HepG2 (cell line): ENCODE measurements around the gene KRTCAP2. TPM values are rescaled to one million over a fixed set of nuclear protein-coding genes. Genes with fewer than 3 reads are reported as not detected.

Experiments used
- AKNA ChIP-seq: sonication (generic); formaldehyde crosslinking; IDR thresholded peaks from 2 replicates; pipeline ENCODE4 v1.4.0; 2020; ENCODE audit warnings: missing genetic modification reagents, borderline replicate concordance
- CREB1 ChIP-seq, 2 experiments: fragments of 450-650 bp in 1 of 2; IDR thresholded peaks; 2 replicates each; pipeline ENCODE4 v1.6.1; 2016 to 2017; ENCODE audit warnings: control low read depth in 1 of 2, mild to moderate bottlenecking in 1 of 2, missing compliant biosample characterization in 1 of 2, missing genetic modification characterization in 1 of 2
- NFIB ChIP-seq: sonication (generic); formaldehyde crosslinking; IDR thresholded peaks from 2 replicates; pipeline ENCODE4 v1.9.0; 2021; ENCODE audit warnings: missing genetic modification reagents, mild to moderate bottlenecking, borderline replicate concordance
- NRL ChIP-seq: sonication (generic); formaldehyde crosslinking; IDR thresholded peaks from 2 replicates; pipeline ENCODE4 v1.5.0; 2020; ENCODE audit warnings: missing genetic modification reagents, mild to moderate bottlenecking, moderate library complexity, borderline replicate concordance
- PATZ1 ChIP-seq: sonication (generic); formaldehyde crosslinking; IDR thresholded peaks from 2 replicates; pipeline ENCODE4 v1.4.0; 2020; ENCODE audit warnings: missing genetic modification reagents
- TOE1 ChIP-seq: sonication (generic); formaldehyde crosslinking; IDR thresholded peaks from 2 replicates; pipeline ENCODE4 v1.4.0; 2020; ENCODE audit warnings: mild to moderate bottlenecking, missing genetic modification reagents
- TOPORS ChIP-seq: sonication (generic); formaldehyde crosslinking; IDR thresholded peaks from 2 replicates; pipeline ENCODE4 v1.8.0; 2023; ENCODE audit warnings: mild to moderate bottlenecking, missing genetic modification reagents
- ZC3H13 ChIP-seq: sonication (generic); formaldehyde crosslinking; IDR thresholded peaks from 2 replicates; pipeline ENCODE4 v1.8.1; 2023; ENCODE audit warnings: mild to moderate bottlenecking, missing genetic modification reagents, moderate library complexity
- ZNF263 ChIP-seq: sonication (generic); formaldehyde crosslinking; IDR thresholded peaks from 2 replicates; pipeline ENCODE4 v1.4.0; 2020; ENCODE audit warnings: missing genetic modification reagents
- ZNF264 ChIP-seq: sonication (generic); formaldehyde crosslinking; IDR thresholded peaks from 2 replicates; pipeline ENCODE4 v1.4.0; 2020; ENCODE audit warnings: missing genetic modification reagents
- ZNF549 ChIP-seq: sonication (generic); formaldehyde crosslinking; IDR thresholded peaks from 2 replicates; pipeline ENCODE4 v1.5.0; 2020; ENCODE audit warnings: missing genetic modification reagents
- ZNF572 ChIP-seq: sonication (generic); formaldehyde crosslinking; IDR thresholded peaks from 2 replicates; pipeline ENCODE4 v1.5.1; 2020; ENCODE audit warnings: mild to moderate bottlenecking, missing genetic modification reagents
- ZNF772 ChIP-seq: sonication (generic); formaldehyde crosslinking; IDR thresholded peaks from 2 replicates; pipeline ENCODE4 v1.5.0; 2020; ENCODE audit warnings: mild to moderate bottlenecking, missing genetic modification reagents
- polyA plus RNA-seq, 8 experiments: library from polyadenylated mRNA; depleted of rRNA in 3 of 8; stranded (reverse) in 7 of 8; unstranded in 1 of 8; fragments of >200 nt; fragmentation: Illumina TruSeq in 4 of 8; extraction: Trizol in 4 of 8; gene quantifications; 2 replicates each; pipeline versions ENCODE4 v1.2.1 to v1.2.3, GENCODE V29; 2011 to 2016; ENCODE audit warnings: low read depth in 4 of 8, missing spikeins in 1 of 8, mixed read lengths in 1 of 8; ENCODE audit not compliant: insufficient read depth in 1 of 8
- total RNA-seq, 5 experiments: library from RNA; depleted of rRNA; stranded (reverse); fragments of >200 nt; fragmentation: Illumina TruSeq; extraction: Trizol; gene quantifications; 2 replicates each; pipeline ENCODE4 v1.2.3, GENCODE V29; 2016; ENCODE audit warnings: low read depth in 1 of 5
- TF ChIP-seq, protein P1 (sequence below): sonication (generic); formaldehyde crosslinking; IDR thresholded peaks from 2 replicates; pipeline ENCODE4 v1.9.0; 2021; ENCODE audit warnings: missing genetic modification reagents, borderline replicate concordance
- TF ChIP-seq, protein P2 (sequence below): sonication (generic); formaldehyde crosslinking; IDR thresholded peaks from 2 replicates; pipeline ENCODE4 v1.4.0; 2020; ENCODE audit warnings: mild to moderate bottlenecking, low read depth, missing genetic modification reagents

KRTCAP2 gene
- total and polyA plus RNA-seq, 2 of the 13 experiments (the other 11 are each of a cell fraction or from before 2014, with no cell fraction given), result 77.3 to 79.4 TPM

DNA sequence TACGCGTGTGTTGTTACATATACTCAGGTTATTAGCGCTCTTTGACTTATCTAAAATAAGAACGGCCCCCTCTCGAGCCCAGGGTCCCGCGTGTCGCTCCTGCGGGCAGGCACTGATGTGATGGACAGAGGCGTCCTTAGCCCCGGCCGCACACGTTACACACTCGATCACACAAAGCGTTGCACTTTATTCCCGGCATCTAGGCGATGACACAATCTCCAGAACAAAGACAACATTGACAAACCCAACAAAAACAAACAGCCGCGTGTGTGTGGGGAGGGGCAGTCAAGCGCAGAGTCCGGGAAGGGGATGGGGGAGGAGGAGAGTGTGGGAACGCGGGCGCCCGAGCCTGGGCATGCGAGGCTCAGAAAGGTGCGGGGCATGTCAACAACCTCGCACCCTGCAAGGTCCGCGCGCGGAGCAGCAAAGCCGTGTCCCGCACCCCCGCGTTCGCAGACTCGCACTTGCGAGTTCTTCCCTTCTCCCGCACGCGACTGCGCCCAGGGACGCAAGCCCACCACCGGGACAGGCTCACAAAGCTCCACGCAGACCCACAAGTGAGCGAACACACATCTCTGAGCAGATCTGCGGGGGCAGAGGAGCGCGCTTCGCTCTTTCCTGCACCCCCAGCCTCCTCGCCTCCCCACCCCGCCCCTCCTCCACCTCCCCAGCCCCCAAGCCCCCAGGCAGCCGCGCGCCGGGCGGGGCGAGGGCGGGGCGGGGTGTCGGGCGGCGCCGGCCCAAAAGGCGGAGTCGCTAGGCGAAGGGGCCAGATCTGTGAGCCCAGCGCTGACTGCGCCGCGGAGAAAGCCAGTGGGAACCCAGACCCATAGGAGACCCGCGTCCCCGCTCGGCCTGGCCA, 45.8 kb downstream of the KRTCAP2 start, which contains the start of gene EFNA1 (continued):
- TF ChIP-seq PATZ1 (CRISPR knock-in tag), result peak; percentile 96
- no peak for TF ChIP-seq ZNF772 (CRISPR knock-in tag)
- peak; percentile 79 for TF ChIP-seq CREB1 (IDR thresholded peaks at IDR 0.05)
- TF ChIP-seq CREB1 (CRISPR knock-in tag; IDR thresholded peaks at IDR 0.05), result no peak
- TF ChIP-seq TOE1 (CRISPR knock-in tag), result 0 out of 2 replicates have a peak, but pooled peaks have one; percentile 55
- TF ChIP-seq, protein P1, sequence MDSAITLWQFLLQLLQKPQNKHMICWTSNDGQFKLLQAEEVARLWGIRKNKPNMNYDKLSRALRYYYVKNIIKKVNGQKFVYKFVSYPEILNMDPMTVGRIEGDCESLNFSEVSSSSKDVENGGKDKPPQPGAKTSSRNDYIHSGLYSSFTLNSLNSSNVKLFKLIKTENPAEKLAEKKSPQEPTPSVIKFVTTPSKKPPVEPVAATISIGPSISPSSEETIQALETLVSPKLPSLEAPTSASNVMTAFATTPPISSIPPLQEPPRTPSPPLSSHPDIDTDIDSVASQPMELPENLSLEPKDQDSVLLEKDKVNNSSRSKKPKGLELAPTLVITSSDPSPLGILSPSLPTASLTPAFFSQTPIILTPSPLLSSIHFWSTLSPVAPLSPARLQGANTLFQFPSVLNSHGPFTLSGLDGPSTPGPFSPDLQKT, result no peak
- TF ChIP-seq TOPORS (CRISPR knock-in tag), result no peak; the same call in none of the 2 replicates
- TF ChIP-seq AKNA (CRISPR knock-in tag), result no peak
- no peak for TF ChIP-seq ZNF572 (CRISPR knock-in tag)
- TF ChIP-seq, protein P2, sequence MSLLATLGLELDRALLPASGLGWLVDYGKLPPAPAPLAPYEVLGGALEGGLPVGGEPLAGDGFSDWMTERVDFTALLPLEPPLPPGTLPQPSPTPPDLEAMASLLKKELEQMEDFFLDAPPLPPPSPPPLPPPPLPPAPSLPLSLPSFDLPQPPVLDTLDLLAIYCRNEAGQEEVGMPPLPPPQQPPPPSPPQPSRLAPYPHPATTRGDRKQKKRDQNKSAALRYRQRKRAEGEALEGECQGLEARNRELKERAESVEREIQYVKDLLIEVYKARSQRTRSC (CRISPR knock-in tag), result no peak
- no peak for TF ChIP-seq NFIB (CRISPR knock-in tag)
- peak; percentile 88 for TF ChIP-seq ZNF264 (CRISPR knock-in tag)
- TF ChIP-seq ZNF263 (CRISPR knock-in tag), result no peak
- TF ChIP-seq ZC3H13 (CRISPR knock-in tag), result no peak; the same call in 1 of the 2 replicates
- TF ChIP-seq ZNF549, result no peak
- no peak; the same call in 1 of the 2 replicates for TF ChIP-seq NRL
